Gastroesophageal sphincter (tissue), 3 donors: ENCODE results near the gene LRRC74A.

ENCODE experiments used
- CTCF ChIP-seq, 4 experiments: fragments of 200-600 bp in 2 of 4; fragments of 450-650 bp in 2 of 4; sonication (generic) in 1 of 4; IDR thresholded peaks; one replicate each; pipeline ENCODE4 v1.5.1; 2017 to 2019; ENCODE audit warnings: antibody characterized with exemption in 4 of 4, mild to moderate bottlenecking in 2 of 4, moderate library complexity in 2 of 4
- EP300 ChIP-seq: sonication (generic); formaldehyde crosslinking; IDR thresholded peaks from one replicate; pipeline ENCODE4 v1.6.1; 2017; ENCODE audit warnings: antibody characterized with exemption, mild to moderate bottlenecking
- POLR2A ChIP-seq, 2 donors: fragments of 450-650 bp; IDR thresholded peaks; one replicate each; pipeline ENCODE4 v1.6.1; 2017; ENCODE audit warnings: antibody characterized with exemption in 2 of 2, mild to moderate bottlenecking in 2 of 2, moderate library complexity in 1 of 2
- POLR2AphosphoS5 ChIP-seq: sonication (generic); formaldehyde crosslinking; IDR thresholded peaks from one replicate; pipeline ENCODE4 v1.6.1; 2017; ENCODE audit warnings: antibody characterized with exemption

- TF ChIP-seq POLR2A (IDR thresholded peaks at IDR 0.05) (no peak), CTCF (IDR thresholded peaks at IDR 0.05) (no peak), POLR2AphosphoS5 (no peak), EP300 (no peak)
Measured at GRCh38 chr14:76782885-76783566, 43.2 kb upstream of the LRRC74A start.
